PFSK-1 (cell line): ENCODE results near the gene CERS3.

Experiments
- POLR2AphosphoS5 ChIP-seq: IDR thresholded peaks from 2 replicates; pipeline ENCODE4 v1.6.1; 2012; ENCODE audit warnings: low read depth, mild to moderate bottlenecking, control low read depth, low read length, moderate library complexity
- SIN3A ChIP-seq: IDR thresholded peaks from 2 replicates; pipeline ENCODE4 v1.6.1; 2012; ENCODE audit warnings: mild to moderate bottlenecking, low read length, moderate library complexity, borderline replicate concordance; ENCODE audit not compliant: insufficient read depth

DNA sequence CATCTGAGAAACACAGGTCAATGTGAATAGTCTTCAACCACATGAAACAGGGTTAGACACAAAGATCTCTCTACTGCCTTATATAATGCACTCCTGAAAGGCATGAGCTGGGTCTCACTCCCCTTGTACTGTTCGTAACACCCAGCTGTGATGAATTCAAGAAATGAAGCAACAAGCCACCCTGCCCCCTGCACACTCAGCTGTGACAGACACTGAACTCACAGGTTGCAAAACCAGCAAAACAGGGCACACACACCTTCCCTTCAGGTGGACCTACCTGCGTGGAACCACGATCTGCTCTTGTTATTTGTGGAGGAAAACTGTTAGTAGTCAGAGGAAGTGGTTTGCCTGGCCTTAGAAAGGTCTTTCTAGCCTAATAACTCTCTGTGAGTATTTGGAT, 64.5 kb downstream of the CERS3 start:
- TF ChIP-seq POLR2AphosphoS5 = no peak
- no peak for TF ChIP-seq SIN3A
